ENCODE measurements around the gene GGCX.

GRCh38 chr2:85501248-85501647 lies 60.0 kb downstream of the GGCX start:
- TF ChIP-seq SUZ12 (IDR thresholded peaks at IDR 0.05; ENCODE audit: extremely low read depth, insufficient read depth, insufficient read length) (no peak), ZNF274 (IDR thresholded peaks at IDR 0.05; ENCODE audit: low read depth, low read length) (no peak), YY1 (IDR thresholded peaks at IDR 0.05; ENCODE audit: insufficient read depth, insufficient read length) (no peak)
